Cerebellar cortex (tissue), 1 donor: ENCODE results near the gene ANKS3.

ENCODE experiments used
- DNase-seq: peaks from one replicate; pipeline ENCODE4 v3.0.0-alpha.2; 2015; ENCODE audit warnings: low spot score

The ANKS3 gene

GRCh38 chr16:4685776-4686496 is 48.1 kb downstream of the ANKS3 start:
- no peak for DNase-seq

DNA sequence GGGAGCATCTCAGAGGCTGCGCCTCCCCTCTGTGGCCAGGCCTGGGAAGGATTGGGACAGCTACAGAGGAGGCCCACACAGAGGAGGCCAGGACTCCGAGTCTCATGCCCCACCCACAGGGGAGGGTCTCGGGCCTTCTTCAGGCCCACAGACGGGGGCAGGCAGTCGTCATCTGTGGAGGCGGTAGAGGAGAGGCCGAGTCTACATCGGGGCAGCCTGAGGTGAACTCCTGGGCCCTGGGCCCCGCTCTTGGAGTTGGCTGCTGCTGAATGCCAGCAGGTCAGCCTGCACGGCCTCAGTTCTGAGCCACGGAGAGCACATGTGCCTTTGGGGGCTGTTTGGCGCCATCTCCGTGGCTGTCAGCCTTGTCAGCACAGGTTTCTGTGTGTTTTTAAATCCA is 48.8 kb downstream of the ANKS3 start:
- DNase-seq: no peak

- DNase-seq: no peak
Observed at GRCh38 chr16:4684763-4685162, 49.3 kb downstream of the ANKS3 start.

DNA sequence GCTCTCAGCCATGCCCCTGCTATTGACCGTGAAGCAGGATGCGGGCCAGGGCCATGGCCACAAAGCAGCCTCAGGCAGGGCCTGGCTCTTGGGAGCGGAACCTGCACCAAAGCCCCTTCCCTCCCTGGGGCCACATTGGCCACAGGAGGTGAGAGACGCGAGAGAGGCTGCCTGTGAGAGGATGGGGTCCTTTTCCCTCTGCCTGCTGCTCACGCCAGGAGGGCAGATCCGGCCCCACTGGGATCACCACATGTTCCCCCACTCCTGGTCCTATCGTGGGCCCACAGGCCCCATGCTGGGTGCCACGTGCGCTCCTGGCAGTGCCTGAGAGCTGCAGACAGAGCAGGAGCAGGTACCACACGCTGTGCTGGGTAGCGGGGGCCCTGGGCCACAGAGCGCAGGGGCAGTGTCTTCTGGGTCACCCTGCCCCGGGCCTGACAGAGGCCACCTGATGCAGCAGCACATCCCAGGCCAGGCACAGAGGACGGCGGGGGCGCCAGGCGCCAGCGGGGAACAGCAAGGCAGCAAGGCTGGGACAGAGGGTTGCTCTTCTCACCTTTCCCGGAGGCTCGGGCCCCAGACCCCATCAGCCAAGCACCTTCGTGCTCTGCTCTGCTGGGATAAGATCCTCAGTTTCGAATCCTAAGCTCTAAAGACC is 49.9 kb downstream of the ANKS3 start:
- no peak for DNase-seq

- DNase-seq: no peak
Observed at GRCh38 chr16:4683255-4684057, 50.6 kb downstream of the ANKS3 start.

GRCh38 chr16:4682616-4683254 is 51.3 kb downstream of the ANKS3 start:
- DNase-seq: no peak

DNA sequence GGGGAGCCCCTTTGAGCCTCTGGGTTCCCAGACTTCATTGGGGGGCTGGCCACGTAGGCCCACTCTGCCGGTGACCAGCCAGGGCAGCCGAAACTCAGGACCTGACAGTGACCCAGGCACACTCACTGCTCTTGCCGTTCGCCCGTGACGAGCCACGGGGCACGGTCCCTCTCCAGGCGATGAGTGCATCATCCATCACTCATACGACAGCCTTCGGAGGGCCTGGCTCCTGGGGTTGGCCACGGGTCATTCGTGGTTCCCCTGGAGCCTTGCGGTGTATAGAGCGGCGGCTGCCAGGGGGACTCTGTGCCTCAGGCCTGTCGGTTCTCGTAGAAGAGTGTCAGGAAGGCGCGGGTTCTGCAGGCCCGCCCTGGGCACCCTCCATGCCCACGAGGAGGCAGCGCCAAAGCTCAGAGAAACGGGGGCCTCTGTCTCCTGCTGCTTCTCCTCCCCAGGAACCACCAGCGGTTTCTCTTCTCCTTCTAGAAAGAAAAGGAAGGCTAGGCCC is 51.9 kb downstream of the ANKS3 start:
- DNase-seq: no peak

DNA sequence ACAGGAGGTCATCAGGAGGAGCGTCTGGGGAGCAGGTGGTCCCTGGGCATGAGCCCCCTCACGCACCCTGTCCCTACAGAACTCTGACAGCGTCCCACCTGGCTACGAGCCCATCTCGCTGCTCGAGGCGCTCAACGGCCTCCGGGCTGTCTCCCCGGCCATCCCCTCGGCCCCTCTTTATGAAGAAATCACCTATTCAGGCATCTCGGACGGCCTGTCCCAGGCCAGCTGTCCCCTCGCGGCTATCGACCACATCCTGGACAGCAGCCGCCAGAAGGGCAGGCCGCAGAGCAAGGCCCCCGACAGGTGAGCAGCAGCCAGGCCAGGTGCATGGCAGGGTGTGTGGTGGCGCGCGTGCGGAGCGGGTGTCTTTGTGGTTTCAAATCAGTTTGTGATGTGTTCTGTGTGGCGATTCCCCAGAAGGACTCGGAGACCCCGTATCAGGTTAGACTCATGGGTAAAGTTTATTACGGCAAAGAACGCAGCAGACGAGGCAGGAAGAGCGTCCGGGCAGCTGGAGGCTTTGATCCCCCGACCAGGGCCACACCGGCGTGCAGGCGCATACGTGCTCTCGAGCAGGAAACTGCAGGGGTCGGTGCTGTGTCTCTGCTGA is 52.5 kb downstream of the ANKS3 start:
- no peak for DNase-seq

- DNase-seq: peak; percentile 86
Observed at GRCh38 chr16:4680673-4681470, 53.2 kb downstream of the ANKS3 start.

DNA sequence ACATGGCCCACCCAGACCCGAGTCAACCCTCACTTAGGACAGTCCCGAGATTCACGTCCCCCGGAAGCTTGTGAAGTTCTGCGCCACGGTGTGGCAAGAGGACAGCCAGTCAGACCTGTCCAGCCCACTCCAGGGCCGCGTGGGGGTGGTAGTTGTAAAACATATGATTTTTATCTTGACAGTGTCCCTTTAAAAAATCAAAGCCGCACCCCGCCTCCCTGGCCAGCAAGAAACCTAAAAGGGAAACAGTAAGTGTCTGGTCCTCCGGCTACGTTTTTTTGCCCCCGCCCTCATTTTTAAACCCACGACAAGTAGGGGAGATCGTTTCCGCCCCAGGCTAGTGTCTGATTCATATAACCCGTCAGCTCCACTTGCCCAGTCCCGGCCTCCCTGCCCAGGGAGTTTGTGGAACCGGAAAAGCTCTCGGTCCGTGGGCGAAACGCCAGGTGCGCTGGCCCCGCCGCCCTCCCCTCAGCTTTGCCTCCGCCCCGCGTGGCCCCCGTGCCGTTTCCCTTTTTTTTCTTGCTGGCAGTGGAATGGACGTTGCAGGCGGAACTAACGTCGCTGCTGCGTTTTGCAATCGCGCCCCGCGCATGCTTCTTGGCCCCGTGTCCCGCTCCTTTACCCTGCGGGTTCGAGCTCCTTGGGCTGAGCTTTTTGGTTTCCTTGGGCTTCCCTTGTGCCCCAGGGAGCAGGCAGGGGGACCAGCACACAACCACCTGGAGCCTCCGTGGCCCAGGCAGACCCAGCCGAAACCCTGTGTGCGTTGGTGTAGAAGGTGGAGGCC is 54.0 kb downstream of the ANKS3 start:
- DNase-seq: peak; percentile 67

DNA sequence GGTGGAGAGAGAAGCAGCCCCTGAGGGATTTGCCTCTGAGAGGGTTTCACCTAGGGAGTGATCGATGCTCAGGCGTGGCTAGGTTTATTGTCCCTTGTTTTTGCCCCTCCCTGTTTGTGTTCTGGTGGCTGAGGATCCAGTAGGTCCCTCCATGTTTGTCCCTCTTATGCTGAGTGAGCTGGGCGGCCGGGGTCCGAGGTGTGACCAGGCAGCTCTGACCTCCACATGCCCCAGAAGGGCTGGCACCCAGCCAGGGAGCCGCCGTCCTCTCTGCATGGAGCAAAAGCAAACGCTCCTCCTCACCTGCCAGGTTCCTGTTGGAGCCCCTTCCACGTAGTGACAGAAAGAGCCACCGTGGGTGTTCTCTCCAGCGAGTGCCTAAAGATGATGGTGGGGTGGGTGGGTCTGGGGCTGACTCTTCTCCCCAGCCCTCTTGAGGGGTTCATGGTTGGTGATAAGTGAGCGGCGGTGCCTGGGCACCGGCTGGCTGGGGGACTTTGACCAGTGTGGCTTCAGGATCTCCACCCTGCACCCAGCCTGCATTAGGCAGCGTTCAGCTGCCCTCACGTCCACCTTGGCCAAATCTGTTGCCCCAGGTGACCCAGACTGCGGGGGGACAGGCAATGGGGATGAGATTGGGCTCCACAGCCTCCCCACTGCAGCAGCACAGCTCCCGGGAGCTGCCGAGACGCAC is 54.8 kb downstream of the ANKS3 start:
- DNase-seq: no peak

DNA sequence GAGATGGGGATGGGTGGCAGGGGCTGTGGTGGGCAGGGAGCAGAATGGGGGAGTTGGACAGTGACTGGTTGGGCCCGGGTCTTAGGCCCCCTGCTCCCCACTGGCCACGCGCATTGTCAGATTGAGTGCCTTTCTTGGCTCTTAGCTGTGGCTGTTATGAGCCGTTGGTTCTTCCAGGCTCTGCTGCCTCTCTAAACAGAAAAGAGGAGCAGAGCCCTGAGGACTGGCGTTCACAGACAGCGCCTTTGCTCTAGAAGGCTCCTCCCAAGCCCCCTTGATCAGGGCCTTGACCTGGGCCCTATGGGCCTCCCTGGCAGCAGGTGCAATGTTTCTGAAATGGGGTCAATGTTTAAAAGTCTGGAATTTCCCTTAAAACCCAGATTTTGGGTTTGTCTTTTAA is 55.5 kb downstream of the ANKS3 start:
- DNase-seq: no peak

GRCh38 chr16:4677994-4678393 is 56.1 kb downstream of the ANKS3 start:
- no peak for DNase-seq

GRCh38 chr16:4677390-4677789 is 56.7 kb downstream of the ANKS3 start:
- no peak for DNase-seq

DNA sequence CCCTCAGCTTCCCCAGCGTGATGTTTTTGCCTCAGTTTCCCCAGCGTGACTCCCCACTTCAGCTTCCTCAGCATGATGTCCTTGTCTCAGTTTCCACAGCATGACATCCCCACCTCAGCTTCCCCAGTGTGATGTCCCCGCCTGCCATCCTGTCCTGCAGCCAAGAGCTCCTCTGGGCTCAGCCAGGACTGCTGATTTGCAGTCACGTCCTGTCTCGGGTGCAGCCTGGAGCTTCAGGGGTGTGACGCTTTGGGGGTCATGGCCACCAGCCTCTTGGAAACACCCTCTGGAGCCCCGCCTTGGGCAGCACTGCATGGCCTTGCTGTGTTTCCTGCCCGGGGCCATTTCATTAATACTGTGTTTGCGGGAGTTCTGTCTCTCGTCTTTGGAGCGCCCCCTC is 57.2 kb downstream of the ANKS3 start:
- no peak for DNase-seq

- DNase-seq: no peak
Observed at GRCh38 chr16:4675864-4676786, 57.9 kb downstream of the ANKS3 start.

DNA sequence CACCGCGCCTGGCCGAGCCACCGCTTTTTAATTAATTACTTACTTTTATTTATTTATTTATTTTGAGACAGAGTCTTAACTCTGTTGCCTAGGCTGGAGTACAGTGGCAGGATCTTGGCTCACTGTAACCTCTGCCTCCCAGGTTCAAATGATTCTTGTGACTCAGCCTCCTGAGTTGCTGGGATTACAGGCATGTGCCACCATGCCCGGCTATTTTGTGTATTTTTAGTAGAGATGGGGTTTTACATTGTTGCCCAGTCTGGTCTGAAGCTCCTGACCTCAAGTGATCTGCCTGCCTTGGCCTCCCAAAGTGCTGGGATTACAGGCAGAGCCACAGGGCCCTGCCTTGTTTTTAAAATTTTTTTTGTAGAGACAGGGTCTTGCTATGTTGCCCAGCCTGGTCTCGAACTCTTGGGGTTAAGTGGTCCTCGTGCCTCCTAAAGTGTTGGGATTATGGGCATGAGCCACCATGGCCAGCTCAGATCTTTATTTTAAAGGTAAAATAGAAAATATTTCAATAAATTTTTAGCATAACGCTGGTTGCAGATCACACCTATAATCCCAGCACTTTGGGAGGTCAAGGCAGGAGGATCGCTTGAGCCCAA is 59.0 kb downstream of the ANKS3 start:
- no peak for DNase-seq
